IPS-15b (cell line): ENCODE results near the gene POLDIP3.

Experiments used
- H3K27me3 ChIP-seq: one replicate; pipeline ENCODE4 v1.6.1; 2013; ENCODE audit warnings: low read length; ENCODE audit not compliant: control insufficient read depth, insufficient read depth
- H3K36me3 ChIP-seq: one replicate; pipeline ENCODE4 v1.6.1; 2013; ENCODE audit warnings: low read length; ENCODE audit not compliant: control insufficient read depth, insufficient read depth
- H3K4me1 ChIP-seq: one replicate; pipeline ENCODE4 v1.6.1; 2013; ENCODE audit warnings: mild to moderate bottlenecking, low read length; ENCODE audit not compliant: control insufficient read depth, insufficient read depth
- H3K4me3 ChIP-seq: one replicate; pipeline ENCODE4 v1.5.1; 2013; ENCODE audit warnings: low read depth, low read length
- H3K9ac ChIP-seq: one replicate; pipeline ENCODE4 v1.6.1; 2013; ENCODE audit warnings: low read depth, mild to moderate bottlenecking, low read length
- H3K9me3 ChIP-seq: one replicate; pipeline ENCODE4 v1.6.1; 2013; ENCODE audit warnings: mild to moderate bottlenecking, low read length; ENCODE audit not compliant: control insufficient read depth, insufficient read depth

POLDIP3 gene

DNA sequence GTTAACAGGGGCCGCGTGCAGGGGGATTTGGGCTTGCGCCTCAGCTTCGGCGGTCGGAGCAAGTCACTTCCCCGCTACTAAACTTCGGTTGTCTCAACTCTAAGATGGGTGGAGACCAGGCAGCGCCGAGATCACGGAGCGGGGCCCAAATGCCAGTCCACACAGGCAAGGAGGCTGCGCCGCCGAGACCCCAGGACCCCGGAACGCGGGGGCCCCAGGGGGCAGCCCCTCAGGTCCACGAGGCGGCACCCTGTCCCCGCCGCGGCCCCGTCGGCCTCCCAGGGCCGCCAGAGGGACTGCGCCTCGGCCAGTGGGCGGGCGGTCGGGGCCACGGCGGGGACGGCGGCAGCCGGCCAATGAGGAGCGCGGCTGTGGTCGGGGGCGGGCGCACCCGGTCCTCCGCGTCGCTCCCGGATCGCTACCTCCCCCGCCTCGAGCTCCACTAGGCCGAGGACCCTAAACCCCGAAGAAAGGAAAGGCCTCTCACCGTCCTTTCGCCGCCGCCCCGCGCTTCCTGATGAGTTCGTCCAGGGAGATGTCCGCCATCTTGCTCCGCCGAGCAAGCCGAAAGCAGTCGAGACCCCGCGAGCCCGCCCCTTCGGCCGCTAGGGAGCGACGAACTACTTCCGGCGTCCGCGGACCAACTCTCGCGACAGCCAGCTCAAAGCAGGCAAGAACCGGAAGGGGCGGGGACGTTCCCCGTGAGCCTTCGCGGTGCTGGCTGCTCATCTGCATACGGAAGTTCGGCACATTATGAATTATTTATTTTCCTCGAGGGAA lies at the start of gene POLDIP3:
TSS of gene POLDIP3 (minus strand) at position 572 of the 780 bp plus-strand sequence. CDS start at position 546, 26 bp downstream.
- peak within 1 kb of the TSS; percentile 57 for H3K9ac ChIP-seq
- H3K9me3 ChIP-seq: no peaks in the 10 kb centered on the region
- peak within 1 kb of the TSS; percentile 89 for H3K4me3 ChIP-seq
- H3K36me3 ChIP-seq: no peaks in the 10 kb centered on the region
- H3K27me3 ChIP-seq: no peaks in the 10 kb centered on the region
- H3K4me1 ChIP-seq: peaks cover 16% of the 10 kb centered on the region

- no peaks in the 10 kb centered on the region for H3K4me1 ChIP-seq
- H3K9ac ChIP-seq: peak overlapping the region; percentile 70
- peak overlapping the region; percentile 63 for H3K4me3 ChIP-seq
- no peaks in the 10 kb centered on the region for H3K36me3 ChIP-seq
- no peaks in the 10 kb centered on the region for H3K9me3 ChIP-seq
- peaks cover 7% of the 10 kb centered on the region for H3K27me3 ChIP-seq
These were observed 47.5 kb upstream of the POLDIP3 start for GRCh38 chr22:42661985-42662831.

- H3K9me3 ChIP-seq: no peaks in the 10 kb centered on the region
- no peaks in the 10 kb centered on the region for H3K4me1 ChIP-seq
- no peaks in the 10 kb centered on the region for H3K27me3 ChIP-seq
- H3K9ac ChIP-seq: no peak overlapping the region
- H3K4me3 ChIP-seq: no peak overlapping the region
- H3K36me3 ChIP-seq: no peaks in the 10 kb centered on the region
These were observed 41.9 kb upstream of the POLDIP3 start for GRCh38 chr22:42656578-42656977.

DNA sequence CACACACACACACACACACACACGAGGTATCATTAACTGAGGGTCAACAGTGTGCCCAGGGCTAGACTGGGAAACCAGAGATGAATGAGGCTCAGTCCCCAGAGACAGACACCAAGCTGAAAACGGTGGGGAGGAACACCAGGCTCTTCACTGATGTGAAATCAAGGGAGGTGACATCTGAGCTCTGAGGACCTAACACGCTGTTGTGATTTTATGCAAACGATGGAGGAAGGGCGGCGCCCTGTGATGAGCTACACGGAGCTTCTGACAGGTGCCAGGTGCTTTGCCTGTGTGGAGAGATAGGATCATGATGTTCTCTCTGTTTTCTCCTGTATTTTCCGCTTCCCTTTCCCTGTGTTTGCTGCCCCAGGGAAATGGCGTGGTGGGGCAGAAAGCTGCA lies 41.0 kb upstream of the POLDIP3 start:
- no peak overlapping the region for H3K4me3 ChIP-seq
- H3K9ac ChIP-seq: no peak overlapping the region
- H3K4me1 ChIP-seq: no peaks in the 10 kb centered on the region
- H3K27me3 ChIP-seq: no peaks in the 10 kb centered on the region
- H3K36me3 ChIP-seq: no peaks in the 10 kb centered on the region
- no peaks in the 10 kb centered on the region for H3K9me3 ChIP-seq

DNA sequence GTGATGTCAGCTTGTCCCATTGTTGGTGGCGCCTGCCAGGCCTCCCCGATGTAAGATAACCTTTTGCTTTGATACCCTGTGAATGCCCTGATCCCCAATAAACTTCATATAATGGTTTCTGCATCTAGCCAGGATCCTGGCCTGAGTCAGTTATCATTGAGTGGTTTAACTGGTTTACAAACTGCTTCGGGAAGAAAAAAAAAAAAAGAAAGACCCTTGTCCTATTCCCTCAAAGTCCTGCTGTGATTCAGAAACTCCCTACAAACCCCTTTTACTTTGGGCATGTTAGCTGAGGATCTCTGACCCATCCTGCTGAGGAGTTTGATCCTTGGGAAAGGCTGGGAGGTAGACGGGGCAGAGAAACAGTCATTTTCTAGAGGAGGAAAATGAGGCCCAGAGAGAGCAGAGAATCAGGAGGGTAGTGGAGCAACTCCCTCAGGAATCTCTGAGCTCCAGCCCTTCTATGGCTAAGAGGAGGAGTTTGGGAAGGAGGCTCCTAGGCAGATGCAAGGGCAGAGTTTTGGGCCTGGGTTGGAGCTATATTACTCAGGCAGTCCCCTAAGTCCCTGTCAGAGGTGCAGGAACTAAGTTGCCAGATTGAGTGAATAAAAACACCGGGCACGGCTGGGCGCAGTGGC lies 39.9 kb upstream of the POLDIP3 start:
- H3K4me3 ChIP-seq: no peak overlapping the region
- no peaks in the 10 kb centered on the region for H3K9me3 ChIP-seq
- H3K27me3 ChIP-seq: no peaks in the 10 kb centered on the region
- no peak overlapping the region for H3K9ac ChIP-seq
- no peaks in the 10 kb centered on the region for H3K36me3 ChIP-seq
- no peaks in the 10 kb centered on the region for H3K4me1 ChIP-seq

GRCh38 chr22:42653999-42654398 lies 39.3 kb upstream of the POLDIP3 start:
- H3K9me3 ChIP-seq: no peaks in the 10 kb centered on the region
- no peaks in the 10 kb centered on the region for H3K4me1 ChIP-seq
- no peak overlapping the region for H3K4me3 ChIP-seq
- H3K36me3 ChIP-seq: no peaks in the 10 kb centered on the region
- no peaks in the 10 kb centered on the region for H3K27me3 ChIP-seq
- no peak overlapping the region for H3K9ac ChIP-seq

- H3K36me3 ChIP-seq: no peaks in the 10 kb centered on the region
- no peak overlapping the region for H3K4me3 ChIP-seq
- H3K9ac ChIP-seq: no peak overlapping the region
- no peaks in the 10 kb centered on the region for H3K9me3 ChIP-seq
- H3K27me3 ChIP-seq: no peaks in the 10 kb centered on the region
- no peaks in the 10 kb centered on the region for H3K4me1 ChIP-seq
These were observed 36.5 kb upstream of the POLDIP3 start for GRCh38 chr22:42651134-42651533.

DNA sequence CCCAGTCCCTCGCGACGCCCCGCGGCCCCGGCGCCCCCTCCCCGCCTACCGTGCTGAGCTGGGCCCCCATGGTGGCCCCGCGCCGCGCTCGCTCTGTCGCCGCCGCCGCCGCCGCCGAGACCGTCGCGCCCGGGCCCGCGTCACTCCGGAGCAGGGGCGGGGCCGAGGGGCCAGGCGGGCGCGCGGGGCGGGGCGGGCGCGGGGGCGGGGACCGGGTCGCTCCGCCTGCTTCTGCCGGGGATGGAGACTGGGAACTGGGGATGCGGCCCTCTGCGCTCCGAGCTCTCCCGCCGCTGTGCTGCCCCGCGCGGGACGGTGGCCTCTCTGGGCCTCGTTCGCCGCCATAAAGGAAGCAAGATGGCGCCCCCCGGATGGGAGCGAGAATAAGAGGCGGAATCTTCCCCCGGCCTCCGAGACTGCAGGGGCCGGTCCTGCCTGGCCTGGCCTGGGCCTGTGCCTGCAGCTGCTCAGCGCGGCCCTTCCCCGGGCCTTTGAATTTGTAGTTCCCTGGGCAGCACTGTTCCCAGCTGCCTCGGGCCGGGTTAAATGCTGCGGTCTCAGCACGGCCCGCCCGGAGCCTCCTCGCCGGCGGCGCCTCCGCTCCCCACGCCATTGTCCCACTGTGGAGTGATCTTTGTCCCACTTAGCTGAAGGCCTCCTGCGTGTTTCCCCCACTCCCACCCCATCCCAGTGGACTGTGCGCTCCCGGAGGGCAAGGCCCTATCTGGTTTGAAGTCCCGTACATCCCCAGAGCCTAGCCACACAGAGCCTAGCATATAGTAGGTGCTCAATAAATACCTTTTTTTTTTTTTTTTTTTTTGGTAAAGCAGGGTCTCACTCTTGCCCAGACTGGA lies 34.8 kb upstream of the POLDIP3 start, which contains the start of gene CYB5R3:
TSS of gene CYB5R3 (minus strand) at position 147 of the 854 bp plus-strand sequence. CDS start at position 70, 77 bp downstream.
- Histone ChIP-seq H3K36me3 (no peaks in the 10 kb centered on the region), H3K9ac (peak within 1 kb of the TSS; percentile 83), H3K4me3 (peak within 1 kb of the TSS; percentile 69), H3K9me3 (no peaks in the 10 kb centered on the region), H3K4me1 (no peaks in the 10 kb centered on the region), H3K27me3 (no peaks in the 10 kb centered on the region)

DNA sequence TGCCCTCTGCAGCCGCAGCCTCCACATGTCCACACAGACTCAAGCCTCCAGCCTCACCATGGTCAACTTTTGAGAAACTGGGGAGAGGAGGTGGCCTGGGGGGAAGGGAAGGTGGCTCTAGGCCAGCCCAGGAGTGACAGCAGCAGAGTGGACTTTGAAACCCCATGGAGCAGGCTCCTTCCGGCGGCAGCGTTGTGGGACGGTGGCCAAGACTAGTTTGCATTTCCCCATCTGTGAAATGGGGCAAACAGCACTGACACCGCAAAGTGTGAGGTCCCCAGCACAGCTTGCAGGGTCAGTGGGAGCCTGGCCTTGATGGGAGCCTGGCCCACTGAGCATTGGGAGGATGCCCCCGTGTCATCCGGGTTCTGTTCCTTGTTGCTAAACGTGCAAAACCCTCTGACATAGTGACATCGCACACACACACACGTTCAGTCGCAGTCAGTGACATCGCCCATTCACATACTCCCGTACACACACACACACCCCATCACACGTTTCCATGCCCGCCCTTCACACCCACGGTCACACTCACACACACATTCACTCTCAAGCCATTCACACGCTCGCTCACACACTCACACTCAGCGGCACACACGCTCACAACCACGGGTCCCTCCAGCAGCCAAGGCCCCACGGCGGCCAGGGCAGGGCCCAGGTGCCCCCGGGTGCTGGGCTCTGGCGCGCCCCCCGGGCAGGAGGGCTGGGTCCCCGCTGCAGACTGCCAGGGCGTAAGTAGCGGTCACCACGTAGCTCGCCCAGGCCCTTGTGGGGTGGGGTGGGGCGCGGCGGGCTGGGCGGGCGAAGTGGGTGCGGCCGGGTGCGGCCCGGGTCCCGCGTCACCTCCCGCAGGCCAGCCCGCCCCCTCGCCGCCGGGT lies 33.9 kb upstream of the POLDIP3 start:
- Histone ChIP-seq H3K27me3 (no peaks in the 10 kb centered on the region), H3K36me3 (no peaks in the 10 kb centered on the region), H3K4me3 (peak overlapping the region; percentile 69), H3K9ac (peak overlapping the region; percentile 9), H3K4me1 (peaks cover 3% of the 10 kb centered on the region), H3K9me3 (no peaks in the 10 kb centered on the region)

GRCh38 chr22:42648017-42648367 lies 33.3 kb upstream of the POLDIP3 start:
- H3K36me3 ChIP-seq: no peaks in the 10 kb centered on the region
- H3K4me3 ChIP-seq: peak overlapping the region; percentile 69
- no peaks in the 10 kb centered on the region for H3K9me3 ChIP-seq
- no peaks in the 10 kb centered on the region for H3K27me3 ChIP-seq
- no peak overlapping the region for H3K9ac ChIP-seq
- H3K4me1 ChIP-seq: peaks cover 7% of the 10 kb centered on the region
